NCI-H1417 treated with DMSO at 0.1 percent for 48 hours (cell line): ENCODE data around the gene CCNC.

Experiments used
- DNase-seq: peaks from one replicate; lab custom pipeline; 2025; lab: John Stamatoyannopoulos, UW

Gene CCNC, protein sequence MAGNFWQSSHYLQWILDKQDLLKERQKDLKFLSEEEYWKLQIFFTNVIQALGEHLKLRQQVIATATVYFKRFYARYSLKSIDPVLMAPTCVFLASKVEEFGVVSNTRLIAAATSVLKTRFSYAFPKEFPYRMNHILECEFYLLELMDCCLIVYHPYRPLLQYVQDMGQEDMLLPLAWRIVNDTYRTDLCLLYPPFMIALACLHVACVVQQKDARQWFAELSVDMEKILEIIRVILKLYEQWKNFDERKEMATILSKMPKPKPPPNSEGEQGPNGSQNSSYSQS

GRCh38 chr6:99568103-99568933 lies at the start of gene CCNC:
CCNC (minus strand) TSS chr6:99568660; CDS start chr6:99568527, 133 bp downstream.
- peak; percentile 46 for DNase-seq

DNA sequence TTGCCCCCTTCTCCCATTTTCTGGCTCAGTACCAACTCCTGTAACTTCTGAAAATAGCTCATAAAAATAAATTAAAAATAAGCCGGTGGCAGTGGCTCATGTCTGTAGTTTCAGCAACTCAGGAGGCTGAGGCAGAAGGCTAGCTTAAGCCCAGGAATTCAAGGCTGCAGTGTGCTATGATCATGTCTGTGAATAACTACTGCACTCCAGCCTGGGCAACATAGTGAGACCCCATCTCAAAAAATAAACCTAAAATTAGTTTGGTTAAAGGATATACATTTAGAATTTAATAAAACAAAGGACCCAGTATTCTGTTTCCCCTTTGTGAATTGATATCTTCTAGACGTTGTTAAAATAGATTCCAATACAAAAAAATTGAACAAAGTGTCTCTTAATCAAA lies 48.7 kb upstream of the CCNC start:
- DNase-seq = no peak

GRCh38 chr6:99614430-99615186 lies 46.1 kb upstream of the CCNC start:
- DNase-seq = no peak

DNA sequence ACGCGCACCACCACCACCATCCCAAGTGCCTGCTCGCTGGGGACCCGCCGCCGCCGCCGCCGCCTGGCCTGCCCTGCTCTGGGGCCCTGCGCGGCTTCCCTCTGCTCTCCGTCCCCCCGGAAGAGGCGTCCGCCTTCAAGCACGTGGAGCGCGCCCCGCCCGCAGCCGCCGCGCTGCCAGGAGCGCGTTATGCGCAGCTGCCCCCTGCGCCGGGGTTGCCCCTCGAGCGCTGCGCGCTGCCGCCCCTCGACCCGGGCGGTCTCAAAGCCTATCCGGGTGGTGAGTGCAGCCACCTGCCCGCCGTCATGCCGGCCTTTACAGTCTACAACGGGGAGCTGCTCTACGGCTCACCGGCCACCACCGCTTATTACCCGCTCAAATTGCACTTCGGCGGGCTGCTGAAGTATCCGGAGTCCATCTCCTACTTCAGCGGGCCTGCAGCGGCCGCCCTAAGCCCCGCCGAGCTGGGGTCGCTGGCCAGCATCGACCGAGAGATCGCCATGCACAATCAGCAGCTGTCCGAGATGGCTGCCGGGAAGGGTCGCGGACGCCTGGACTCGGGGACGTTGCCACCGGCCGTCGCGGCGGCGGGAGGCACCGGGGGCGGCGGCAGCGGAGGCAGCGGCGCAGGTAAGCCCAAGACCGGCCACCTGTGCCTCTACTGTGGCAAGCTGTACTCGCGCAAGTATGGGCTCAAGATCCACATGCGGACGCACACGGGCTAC lies 45.4 kb upstream of the CCNC start:
- DNase-seq = no peak

DNA sequence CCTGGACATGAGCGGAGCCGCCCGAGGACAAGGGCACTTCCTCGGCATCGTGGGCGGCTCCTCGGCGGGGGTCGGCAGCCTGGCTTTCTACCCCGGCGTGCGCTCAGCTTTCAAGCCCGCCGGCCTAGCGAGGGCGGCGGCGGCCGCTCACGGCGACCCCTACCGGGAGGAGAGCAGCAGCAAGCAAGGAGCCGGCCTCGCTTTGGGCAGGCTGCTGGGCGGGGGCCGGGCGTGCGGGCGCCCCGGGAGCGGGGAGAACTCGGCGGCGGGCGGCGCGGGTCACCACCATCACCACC lies 44.9 kb upstream of the CCNC start:
- DNase-seq = no peak

DNA sequence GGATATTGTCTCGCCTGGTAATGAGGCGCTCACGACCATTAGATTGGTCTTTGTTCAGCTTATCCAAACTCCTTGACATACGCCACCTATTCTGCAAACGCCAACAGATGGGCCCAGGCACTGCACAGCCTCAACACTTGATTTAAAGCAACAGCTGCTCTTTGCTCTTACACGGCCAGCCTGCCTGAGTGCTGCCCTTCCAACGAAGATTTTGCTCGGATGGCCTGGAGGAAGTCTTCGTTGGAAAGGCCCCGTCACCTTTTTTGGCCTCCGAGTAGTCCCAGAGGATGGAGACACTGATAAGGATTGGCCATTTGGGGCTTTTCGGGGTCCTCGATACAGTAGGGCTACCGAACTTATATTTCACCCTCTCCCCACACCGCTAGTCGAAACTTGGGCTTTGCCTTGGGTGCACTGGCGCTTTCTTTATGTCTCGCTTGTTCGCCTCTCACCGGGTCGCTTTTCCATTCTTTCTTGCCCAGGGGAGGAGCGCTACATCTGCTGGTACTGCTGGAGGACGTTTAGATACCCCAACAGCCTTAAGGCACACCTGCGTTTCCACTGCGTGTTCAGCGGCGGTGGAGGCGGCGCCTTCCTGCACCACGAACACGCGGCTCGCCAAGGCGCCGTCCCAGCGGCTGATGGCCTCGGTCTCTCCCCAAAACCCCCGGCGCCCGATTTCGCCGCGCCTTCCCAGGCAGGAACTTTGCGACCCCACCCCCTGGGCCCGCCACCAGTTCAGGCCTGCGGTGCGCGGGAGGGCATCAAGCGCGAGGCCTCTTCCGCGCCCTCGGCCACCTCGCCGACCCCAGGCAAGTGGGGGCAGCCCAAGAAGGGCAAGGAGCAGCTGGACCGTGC lies 44.3 kb upstream of the CCNC start:
- DNase-seq = no peak

- DNase-seq = no peak
Measured at GRCh38 chr6:99611148-99611547, 42.7 kb upstream of the CCNC start.

DNA sequence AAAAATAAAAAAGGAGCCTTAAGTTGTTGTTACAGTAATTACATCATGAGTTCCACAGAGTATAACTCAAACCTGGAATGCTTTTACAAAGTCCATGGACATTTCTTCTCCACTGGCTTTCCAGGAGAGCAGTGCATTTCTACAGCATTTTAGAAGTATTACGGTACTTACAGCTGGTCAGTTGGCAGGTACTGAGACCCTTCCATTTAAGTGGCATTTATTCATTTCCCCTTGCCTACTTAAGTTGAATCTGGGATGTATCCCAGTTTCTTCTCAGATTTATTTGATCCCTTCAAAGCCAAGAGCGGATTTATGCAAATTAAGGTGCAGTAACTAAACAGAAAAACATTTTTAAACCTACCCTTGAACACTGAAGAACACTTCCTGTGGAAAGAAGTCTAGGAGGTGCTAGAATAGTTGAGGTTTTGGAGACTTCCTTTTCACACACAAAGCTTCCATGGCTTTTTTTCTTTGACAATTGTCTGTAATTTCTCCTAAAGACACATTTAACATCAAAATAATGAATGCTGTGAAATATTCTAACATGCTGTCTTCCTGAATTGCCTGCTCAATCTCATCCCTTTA lies 41.5 kb upstream of the CCNC start:
- no peak for DNase-seq

- DNase-seq = no peak
Measured at GRCh38 chr6:99608886-99609482, 40.5 kb upstream of the CCNC start.

GRCh38 chr6:99608059-99608885 lies 39.8 kb upstream of the CCNC start:
- no peak for DNase-seq

DNA sequence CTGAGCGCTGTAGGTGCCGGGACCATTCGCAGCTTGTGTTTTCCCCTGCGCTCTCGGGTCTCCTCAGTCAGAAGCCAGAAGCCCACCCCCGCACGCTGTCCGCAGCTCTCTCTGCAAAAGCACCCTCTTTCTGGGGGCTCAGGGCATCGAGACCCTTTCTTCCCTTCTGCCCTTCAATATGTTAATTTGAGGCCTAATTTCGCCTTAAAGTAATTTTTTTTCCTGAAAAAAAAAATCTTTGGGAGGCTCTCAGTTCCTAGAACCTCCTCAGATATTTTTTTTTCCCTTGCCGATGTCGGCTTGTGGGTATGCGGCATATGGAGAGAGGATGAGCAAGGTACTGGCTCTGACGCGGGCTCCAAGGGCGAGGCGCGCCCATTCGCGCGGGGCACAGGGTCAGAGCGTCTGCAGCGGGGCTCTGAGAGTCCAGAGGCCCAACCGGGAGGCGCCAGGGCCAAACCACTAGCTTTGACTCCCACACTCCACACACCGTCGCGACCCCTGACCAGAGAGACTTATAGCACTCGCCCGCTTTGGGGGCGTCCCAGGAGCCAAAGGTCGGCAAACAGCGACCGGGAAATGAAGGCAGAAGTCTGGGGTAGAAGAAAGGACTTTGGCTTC lies 39.1 kb upstream of the CCNC start:
- no peak for DNase-seq

GRCh38 chr6:99606656-99607415 lies 38.4 kb upstream of the CCNC start, which contains the start of gene PRDM13:
PRDM13 (plus strand) TSS chr6:99606833; CDS start chr6:99607035, 202 bp downstream.
- no peak for DNase-seq

GRCh38 chr6:99605911-99606655 lies 37.6 kb upstream of the CCNC start:
- DNase-seq = no peak

DNA sequence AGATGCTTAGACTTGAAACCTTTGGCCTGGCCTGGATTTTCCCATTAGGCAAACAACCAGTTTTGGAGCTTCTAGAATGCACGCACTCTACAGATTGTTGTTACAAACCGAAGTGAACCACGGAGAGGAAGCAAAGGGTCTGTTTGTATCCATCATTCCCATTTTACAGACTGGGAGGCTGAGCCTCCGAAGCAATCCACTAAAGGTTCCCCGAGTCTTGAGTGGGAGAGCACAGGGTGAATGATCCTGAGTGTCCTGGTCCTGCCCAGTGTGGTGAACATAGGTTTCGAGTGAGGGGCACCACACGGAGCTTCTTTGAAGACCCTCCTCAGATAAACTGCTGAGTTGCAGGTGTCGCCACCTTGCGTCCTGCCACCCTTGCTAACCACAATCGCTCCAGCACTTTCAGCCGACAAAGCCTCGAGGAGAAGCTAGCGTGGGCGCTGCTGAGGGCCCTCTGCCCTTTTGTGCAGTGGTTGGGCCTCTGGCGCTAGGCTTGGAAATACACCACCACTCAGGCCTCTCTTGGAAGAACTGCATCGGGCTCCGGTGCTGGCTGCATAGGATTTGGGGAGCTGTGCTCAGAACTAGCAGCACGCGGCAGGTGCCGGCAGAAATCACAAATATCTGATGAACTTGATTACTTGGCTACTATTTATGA lies 36.7 kb upstream of the CCNC start:
- no peak for DNase-seq

DNA sequence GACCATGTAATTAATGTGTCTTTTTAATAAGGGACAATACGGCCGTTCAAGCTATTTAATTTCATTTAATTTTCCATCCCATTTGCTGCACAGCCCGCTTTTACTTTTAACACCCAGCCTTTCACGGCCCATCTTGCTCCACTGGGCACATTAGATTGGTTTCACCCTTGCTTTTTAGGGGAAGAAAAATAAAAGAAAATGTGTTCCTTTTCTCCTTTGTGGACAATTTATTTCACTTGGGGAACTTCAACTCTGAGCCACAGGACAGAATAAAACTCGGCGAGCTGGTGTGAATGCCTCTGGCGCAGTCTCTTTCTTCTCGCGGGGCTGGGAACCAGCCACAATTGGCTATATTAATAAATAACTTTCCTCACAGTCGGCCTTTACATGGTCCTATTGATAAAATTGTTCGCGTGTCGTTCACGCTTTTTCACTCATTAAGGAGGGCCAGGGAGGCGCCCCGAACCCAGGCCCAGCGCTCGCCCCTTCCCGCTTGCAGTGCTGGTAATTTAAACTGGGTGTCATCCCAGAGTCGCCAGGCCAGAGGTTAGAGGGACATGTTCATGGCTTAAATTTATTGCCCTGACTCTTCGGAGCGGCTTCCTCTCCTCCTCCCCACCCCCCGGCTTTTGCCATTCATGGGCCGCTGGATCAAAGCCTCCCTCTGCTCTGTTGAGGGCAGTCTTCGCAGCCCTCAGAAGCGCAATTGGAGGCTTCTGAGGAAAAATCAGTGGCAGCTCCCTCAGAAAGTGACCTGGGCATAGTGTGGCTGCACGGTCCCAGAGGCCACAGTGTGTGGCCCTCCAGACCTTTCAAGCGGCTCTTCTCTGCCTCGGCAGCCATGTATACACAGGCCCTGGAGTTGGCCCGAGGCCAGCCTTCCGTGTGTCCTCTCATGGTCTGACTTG lies 36.0 kb upstream of the CCNC start:
- DNase-seq = no peak
